AG08396 (cell line): ENCODE measurements around the gene RHOXF1.
"Not testable (repeated sequence)": the region's sequence is repeated elsewhere in the genome, so short reads cannot be mapped to it uniquely, and the experiment has no call there.

Experiments used
- DNase-seq: peaks from one replicate; pipeline ENCODE4 v3.0.0; 2012; ENCODE audit warnings: low spot score, mixed read lengths

RHOXF1 gene

GRCh38 chrX:120115438-120115963 lies at the start of gene RHOXF1:
Gene RHOXF1, minus strand, starts transcription at chrX:120115913. Its CDS starts 51 bp downstream, at chrX:120115862.
- no peak for DNase-seq

GRCh38 chrX:120159086-120159485 lies 43.4 kb upstream of the RHOXF1 start:
- DNase-seq: not testable (repeated sequence)

DNA sequence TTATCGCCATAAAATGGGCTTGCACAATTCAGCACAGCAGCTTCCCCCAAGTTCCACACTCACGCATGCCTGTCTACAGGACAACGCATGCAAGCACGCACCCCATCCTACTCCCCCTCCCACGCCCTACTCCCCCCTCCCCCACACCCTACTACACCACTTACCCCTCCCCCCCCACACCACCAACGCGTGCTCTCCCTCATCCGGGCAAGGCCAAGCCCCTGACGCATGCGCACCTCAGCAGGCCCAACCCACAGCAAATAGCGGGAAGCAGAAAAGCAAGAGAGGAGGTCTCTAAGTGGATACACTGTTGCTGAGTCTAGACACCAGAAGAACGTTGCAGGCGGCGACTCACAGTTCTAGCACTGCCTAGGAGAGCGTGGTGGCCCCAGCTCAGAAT lies 42.6 kb upstream of the RHOXF1 start, which contains the start of gene RHOXF2:
Gene RHOXF2, plus strand, starts transcription at position 301 of the 400 bp plus-strand sequence. CDS start 138 bp downstream, outside the sequence.
- not testable (repeated sequence) for DNase-seq

DNA sequence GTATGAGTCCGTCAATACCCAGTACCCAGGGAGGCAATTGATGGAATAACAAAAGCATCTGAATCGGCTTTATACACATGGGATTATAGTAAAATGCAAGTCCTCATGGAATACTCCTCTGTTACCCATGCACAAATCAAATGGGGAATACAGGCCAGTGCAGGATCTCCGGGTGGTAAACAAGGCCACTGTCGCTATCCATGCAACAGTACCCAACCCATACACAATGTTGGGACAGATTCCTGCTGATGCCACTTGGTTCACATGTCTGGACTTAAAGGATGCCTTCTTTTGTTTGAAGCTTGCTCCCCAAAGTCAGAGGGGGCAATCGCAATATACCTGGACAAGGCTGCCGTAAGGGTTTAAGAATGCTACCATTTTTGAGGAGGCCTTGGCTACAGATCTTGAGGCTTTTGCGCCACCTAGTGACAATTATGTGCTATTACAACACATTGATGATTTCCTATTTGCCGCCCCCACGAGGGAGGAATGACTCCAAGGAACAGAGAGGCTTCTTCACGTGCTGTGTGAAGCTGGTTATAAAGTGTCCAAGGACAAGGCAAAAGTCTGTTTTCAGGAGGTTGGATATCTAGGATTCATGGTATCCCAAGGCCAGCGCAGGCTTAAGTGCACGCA lies 34.5 kb upstream of the RHOXF1 start:
- not testable (repeated sequence) for DNase-seq

DNA sequence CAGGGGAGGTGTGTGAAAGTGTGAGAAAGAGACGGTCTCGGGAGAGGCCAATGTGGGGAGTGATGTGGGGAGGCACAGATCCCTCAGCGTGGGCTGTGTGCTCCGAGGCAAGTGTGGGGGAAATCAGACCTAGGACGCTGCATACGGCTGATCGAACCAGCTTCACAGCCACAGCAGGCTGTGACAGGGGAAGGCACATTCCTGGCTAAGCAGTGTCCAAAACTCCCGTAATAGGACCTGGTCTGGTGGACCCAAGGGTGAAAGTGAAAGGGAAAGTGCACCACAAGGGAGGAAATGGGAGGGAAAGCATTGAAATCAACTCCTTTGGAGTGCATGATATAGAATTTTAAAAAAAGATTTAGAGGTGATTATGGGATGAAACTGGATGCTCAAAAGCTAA lies 31.8 kb upstream of the RHOXF1 start:
- no peak for DNase-seq

DNA sequence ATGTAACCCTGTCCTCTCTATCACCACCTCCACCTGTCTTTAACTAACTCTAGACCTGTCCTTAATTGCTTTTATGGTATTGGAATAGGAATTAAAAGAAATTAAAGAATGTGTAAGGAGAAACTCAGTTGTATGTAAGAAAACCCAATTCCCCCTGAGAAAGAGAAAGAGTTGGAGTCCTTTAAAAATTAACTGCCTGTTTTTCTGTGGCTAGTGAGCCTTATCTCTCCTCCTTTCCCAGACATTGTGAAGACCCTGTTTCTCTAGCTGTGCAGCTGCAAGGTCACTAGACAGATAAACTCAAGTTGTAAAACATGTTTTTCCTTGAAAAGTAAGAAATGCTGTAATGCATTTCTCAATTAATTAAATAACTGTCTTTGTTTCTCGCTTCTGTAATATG lies 30.6 kb upstream of the RHOXF1 start:
- not testable (repeated sequence) for DNase-seq

GRCh38 chrX:120145295-120145925 lies 29.7 kb upstream of the RHOXF1 start:
- no peak for DNase-seq

DNA sequence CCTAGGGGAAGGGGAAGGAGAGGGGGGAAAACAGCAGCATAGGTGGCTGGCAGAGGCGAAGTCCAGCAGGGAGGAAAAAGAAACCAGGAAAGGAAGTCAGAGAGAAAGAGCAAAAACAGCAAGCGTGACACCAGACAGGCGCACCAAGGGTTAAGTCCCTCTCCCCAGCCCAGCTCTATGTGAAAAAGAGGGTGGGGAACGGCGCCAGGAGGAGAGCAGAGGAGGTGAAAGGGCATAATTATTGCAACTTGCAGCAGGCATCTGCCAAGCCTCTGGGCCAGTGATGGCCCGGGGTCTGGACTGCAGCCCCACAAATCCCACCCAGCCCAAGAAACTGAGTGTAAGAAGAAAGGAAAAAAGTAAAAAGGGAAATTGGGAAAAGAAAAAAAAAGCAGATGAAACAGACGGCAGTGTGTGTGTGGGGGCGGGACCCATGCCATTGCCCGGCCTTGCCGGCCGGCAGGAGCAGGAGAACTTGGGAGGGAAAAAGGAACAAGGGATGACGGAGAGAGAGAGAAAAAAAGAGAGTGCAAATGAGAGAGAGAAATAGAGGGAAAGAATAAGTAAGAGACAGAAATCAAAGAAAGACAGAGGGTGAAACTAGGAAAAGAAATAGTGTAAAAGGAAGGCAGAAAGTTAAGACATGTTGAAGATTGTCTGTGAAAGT lies 28.6 kb upstream of the RHOXF1 start:
- no peak for DNase-seq

DNA sequence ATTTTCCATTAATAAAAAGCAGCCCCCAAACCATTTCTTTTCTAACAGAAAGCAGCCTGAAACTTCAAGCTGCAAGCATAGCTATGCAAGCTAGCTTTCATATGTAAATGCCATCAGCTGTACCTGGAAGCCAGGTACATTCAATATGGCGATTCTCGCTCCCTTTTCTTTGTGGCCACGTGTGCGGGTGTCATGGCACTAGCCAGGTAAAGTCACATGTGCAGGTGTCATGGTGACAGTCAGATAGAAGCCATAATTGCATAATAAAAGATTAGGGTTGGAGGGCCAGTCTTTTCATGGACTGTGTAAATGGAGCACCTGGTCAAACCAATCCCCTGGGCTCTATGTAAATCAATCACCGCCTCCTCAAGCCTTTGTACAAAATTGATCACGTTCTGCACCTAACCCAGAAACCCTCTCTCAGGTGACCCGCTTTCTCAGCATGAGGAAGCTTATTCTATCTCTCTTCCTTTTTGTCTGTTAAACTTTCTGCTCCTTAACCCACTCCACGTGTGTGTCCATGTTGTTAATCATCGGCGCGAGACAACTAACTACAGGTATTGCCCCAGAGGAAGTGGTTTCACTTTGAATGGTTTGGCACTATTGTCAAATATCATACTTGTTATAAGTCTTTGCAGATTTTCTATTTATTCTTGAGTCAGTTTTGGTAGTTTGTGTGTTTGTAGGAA lies 24.7 kb upstream of the RHOXF1 start:
- DNase-seq: no peak

- DNase-seq: no peak
Observed at GRCh38 chrX:120137439-120137838, 21.7 kb upstream of the RHOXF1 start.

- no peak for DNase-seq
Observed at GRCh38 chrX:120136840-120137239, 21.1 kb upstream of the RHOXF1 start.

DNA sequence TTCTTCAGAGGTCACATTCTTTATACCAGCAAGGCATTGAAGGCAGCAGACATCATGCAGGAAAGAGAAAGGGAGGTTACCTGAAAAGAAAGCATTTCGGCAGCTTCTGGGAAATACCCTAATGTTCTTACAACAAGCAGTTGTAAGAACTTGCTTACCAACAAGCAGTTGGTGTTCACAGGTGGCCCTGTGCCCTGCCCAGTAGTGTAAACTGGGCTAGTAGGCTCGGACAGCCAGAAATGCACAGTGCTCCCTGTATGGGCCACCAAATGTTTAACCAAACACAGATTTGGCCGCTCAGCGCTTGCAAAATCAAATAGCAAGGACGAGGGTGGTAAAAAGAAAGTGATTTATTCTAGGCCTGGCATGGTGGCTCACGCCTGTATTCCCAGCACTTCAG lies 20.4 kb upstream of the RHOXF1 start:
- DNase-seq: no peak

GRCh38 chrX:120128306-120128846 lies 12.7 kb upstream of the RHOXF1 start:
- not testable (repeated sequence) for DNase-seq

- DNase-seq: peak; percentile 21
Observed at GRCh38 chrX:120125444-120125843, 9.7 kb upstream of the RHOXF1 start.

GRCh38 chrX:120120223-120120622 lies 4.5 kb upstream of the RHOXF1 start:
- DNase-seq: peak; percentile 59

GRCh38 chrX:120111611-120112010 lies 4.1 kb downstream of the RHOXF1 start:
- no peak for DNase-seq

- DNase-seq: no peak
Observed at GRCh38 chrX:120109378-120109777, 6.3 kb downstream of the RHOXF1 start.

DNA sequence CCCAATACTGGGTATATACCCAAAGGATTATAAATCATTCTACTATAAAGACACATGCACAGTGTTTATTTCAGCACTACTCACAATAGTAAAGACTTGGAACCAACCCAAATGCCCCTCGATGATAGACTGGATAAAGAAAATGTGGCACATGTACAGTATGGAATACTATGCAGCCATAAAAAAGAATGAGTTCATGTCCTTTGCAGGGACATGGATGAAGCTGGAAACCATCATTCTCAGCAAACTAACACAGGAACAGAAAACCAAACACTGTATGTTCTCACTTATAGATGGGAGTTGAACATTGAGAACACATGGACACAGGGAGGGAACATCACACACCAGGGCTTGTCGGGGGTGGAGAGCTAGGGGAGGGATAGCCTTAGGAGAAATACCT lies 11.0 kb downstream of the RHOXF1 start:
- DNase-seq: not testable (repeated sequence)

GRCh38 chrX:120101057-120101456 lies 14.7 kb downstream of the RHOXF1 start:
- DNase-seq: not testable (repeated sequence)

- no peak for DNase-seq
Observed at GRCh38 chrX:120090208-120090607, 25.5 kb downstream of the RHOXF1 start.

DNA sequence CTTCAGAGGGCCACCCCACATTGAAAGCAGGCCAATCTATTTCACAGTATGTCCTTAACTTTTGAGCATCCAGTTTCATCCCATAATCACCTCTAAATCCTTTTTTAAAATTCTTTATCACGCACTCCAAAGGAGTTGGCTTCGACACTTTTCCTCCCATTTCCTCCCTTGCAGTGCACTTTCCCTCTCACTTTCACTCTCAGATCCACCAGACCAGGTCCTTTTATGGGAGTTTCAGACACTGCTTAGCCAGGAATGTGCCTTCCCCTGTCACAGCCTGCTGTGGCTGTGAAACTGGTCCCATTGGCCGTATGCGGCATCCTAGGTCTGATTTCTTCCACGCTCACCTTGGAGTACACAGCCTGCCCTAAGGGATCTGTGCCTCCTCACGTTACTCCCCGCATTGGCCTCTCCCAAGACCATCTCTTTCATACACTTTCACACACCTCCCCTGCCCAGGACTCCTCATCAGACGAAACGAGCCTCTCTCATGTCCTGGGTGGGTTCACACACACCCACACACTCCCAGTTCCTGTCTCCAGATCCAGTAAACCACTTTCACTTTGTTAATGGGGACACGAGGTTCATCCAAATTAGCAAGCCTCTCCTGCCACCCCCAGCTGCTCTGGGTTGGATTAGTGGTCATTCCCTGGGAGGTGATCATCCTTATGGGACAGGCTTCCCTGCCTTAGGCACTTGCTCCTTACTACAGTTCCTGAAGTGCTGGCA lies 28.3 kb downstream of the RHOXF1 start:
- DNase-seq: no peak
